Measurements from ENCODE around the gene EBLN1. TPM values are rescaled to one million over a fixed set of nuclear protein-coding genes. Genes with fewer than 3 reads are reported as not detected.

The EBLN1 gene
- total RNA-seq, 4 donors from 2014 or later = not detected

GRCh38 chr10:22183771-22184461, 33.9 kb downstream of the EBLN1 start:
- no peak for TF ChIP-seq POLR2A (IDR thresholded peaks at IDR 0.05)
- no peak for TF ChIP-seq EP300 (IDR thresholded peaks at IDR 0.05; ENCODE audit: low read depth)
- TF ChIP-seq POLR2AphosphoS5 (IDR thresholded peaks at IDR 0.05) = no peak
- TF ChIP-seq CTCF (IDR thresholded peaks at IDR 0.05) = no peak
- DNase-seq = no peak
- H3K4me1 ChIP-seq = no peaks in the 10 kb centered on the region
- H3K27me3 ChIP-seq = no peaks in the 10 kb centered on the region
- H3K36me3 ChIP-seq = no peaks in the 10 kb centered on the region
- intact Hi-C loops (cut with DNase I; ENCODE audit: low total_unique reads) (loop anchor here (5.0 kb wide), 1 partner anchor 93 kb away; no protein-coding TSS in a partner anchor), in situ Hi-C loops (cut with MboI; ENCODE audit: low pct_ligation_motif_present in 1 of 4, low pct_unique_long_range_greater_than_20kb in 1 of 4, low sequenced_read_pairs in 3 of 4) (no loop called here)
- no peaks in the 10 kb centered on the region for H3K9me3 ChIP-seq
- WGBS, 2 donors (ENCODE audit: low coverage in 1 of 2) = 76 to 78% methylated on average over 3 to 5 of the region's 5 CpGs
- no peak overlapping the region for H3K4me3 ChIP-seq
- H3K27ac ChIP-seq = no peak overlapping the region

GRCh38 chr10:22180724-22181123, 37.1 kb downstream of the EBLN1 start:
- Histone ChIP-seq H3K27ac (no peak overlapping the region), H3K4me1 (no peaks in the 10 kb centered on the region), H3K4me3 (no peak overlapping the region), H3K9me3 (no peaks in the 10 kb centered on the region), H3K36me3 (no peaks in the 10 kb centered on the region), H3K27me3 (no peaks in the 10 kb centered on the region)
- intact Hi-C loops (cut with DNase I; ENCODE audit: low total_unique reads) = loop anchor here (5.0 kb wide), 1 partner anchor 97 kb away; no protein-coding TSS in a partner anchor
- in situ Hi-C loops (cut with MboI; ENCODE audit: low pct_ligation_motif_present in 1 of 4, low pct_unique_long_range_greater_than_20kb in 1 of 4, low sequenced_read_pairs in 3 of 4) = no loop called here
- 89 to 94% methylated on average over 2 of the region's 2 CpGs for WGBS, 2 donors (ENCODE audit: low coverage in 1 of 2)
- DNase-seq = no peak
- TF ChIP-seq POLR2A (IDR thresholded peaks at IDR 0.05) = no peak
- TF ChIP-seq POLR2AphosphoS5 (IDR thresholded peaks at IDR 0.05) = no peak
- TF ChIP-seq CTCF (IDR thresholded peaks at IDR 0.05) = no peak
- TF ChIP-seq EP300 (IDR thresholded peaks at IDR 0.05; ENCODE audit: low read depth) = no peak

GRCh38 chr10:22174442-22174841, 43.4 kb downstream of the EBLN1 start:
- no peak overlapping the region for H3K4me3 ChIP-seq
- intact Hi-C loops (cut with DNase I; ENCODE audit: low total_unique reads) (no loop called here), in situ Hi-C loops (cut with MboI; ENCODE audit: low pct_ligation_motif_present in 1 of 4, low pct_unique_long_range_greater_than_20kb in 1 of 4, low sequenced_read_pairs in 3 of 4) (no loop called here)
- H3K9me3 ChIP-seq = peaks cover 0 to 7% of the 10 kb centered on the region in 2 donors
- DNase-seq = no peak
- no peaks in the 10 kb centered on the region for H3K36me3 ChIP-seq
- no peak overlapping the region for H3K27ac ChIP-seq
- no peaks in the 10 kb centered on the region for H3K27me3 ChIP-seq
- no peaks in the 10 kb centered on the region for H3K4me1 ChIP-seq
- no peak for TF ChIP-seq EP300 (IDR thresholded peaks at IDR 0.05; ENCODE audit: low read depth)
- no peak for TF ChIP-seq POLR2A (IDR thresholded peaks at IDR 0.05)
- TF ChIP-seq CTCF (IDR thresholded peaks at IDR 0.05) = no peak
- no peak for TF ChIP-seq POLR2AphosphoS5 (IDR thresholded peaks at IDR 0.05)

GRCh38 chr10:22171131-22171530, 46.7 kb downstream of the EBLN1 start:
- peaks cover 0 to 7% of the 10 kb centered on the region in 2 donors for H3K9me3 ChIP-seq
- in situ Hi-C loops (cut with MboI; ENCODE audit: low pct_ligation_motif_present in 1 of 4, low pct_unique_long_range_greater_than_20kb in 1 of 4, low sequenced_read_pairs in 3 of 4) = no loop called here
- WGBS, 2 donors (ENCODE audit: low coverage in 1 of 2) = 80 to 95% methylated on average over 1 of the region's 1 CpG
- DNase-seq = no peak
- intact Hi-C loops (cut with DNase I; ENCODE audit: low total_unique reads) = no loop called here
- H3K4me1 ChIP-seq = no peaks in the 10 kb centered on the region
- H3K4me3 ChIP-seq = no peak overlapping the region
- H3K36me3 ChIP-seq = no peaks in the 10 kb centered on the region
- H3K27ac ChIP-seq = no peak overlapping the region
- no peaks in the 10 kb centered on the region for H3K27me3 ChIP-seq
- no peak for TF ChIP-seq EP300 (IDR thresholded peaks at IDR 0.05; ENCODE audit: low read depth)

- Histone ChIP-seq H3K27ac (no peak overlapping the region), H3K4me1 (no peaks in the 10 kb centered on the region), H3K36me3 (no peaks in the 10 kb centered on the region), H3K27me3 (no peaks in the 10 kb centered on the region), H3K4me3 (no peak overlapping the region), H3K9me3 (peaks cover 0 to 7% of the 10 kb centered on the region in 2 donors)
- in situ Hi-C loops (cut with MboI; ENCODE audit: low pct_ligation_motif_present in 1 of 4, low pct_unique_long_range_greater_than_20kb in 1 of 4, low sequenced_read_pairs in 3 of 4) (no loop called here), intact Hi-C loops (cut with DNase I; ENCODE audit: low total_unique reads) (no loop called here)
- TF ChIP-seq POLR2A (IDR thresholded peaks at IDR 0.05) (no peak), EP300 (IDR thresholded peaks at IDR 0.05; ENCODE audit: low read depth) (no peak), POLR2AphosphoS5 (IDR thresholded peaks at IDR 0.05) (no peak), CTCF (IDR thresholded peaks at IDR 0.05) (no peak)
- DNase-seq = no peak
Observed at GRCh38 chr10:22170582-22170981, 47.2 kb downstream of the EBLN1 start.

Data from transverse colon (tissue), 4 donors.